Mucosa of descending colon (tissue), 3 donors: Measurements from ENCODE around the gene SIGLEC7. TPM values are rescaled to one million over a fixed set of nuclear protein-coding genes. Genes with fewer than 3 reads are reported as not detected.

Experiments used
- ATAC-seq: fragments of 200-7000 bp; cut with Tn5 transposase; one replicate; pipeline ENCODE4 v1.9.1; 2020; ENCODE audit warnings: mild to moderate bottlenecking, moderate library complexity
- DNase-seq, 3 donors: peaks; one replicate each; pipeline ENCODE4 v3.0.0-alpha.2; 2020
- H3K36me3 ChIP-seq: fragments of 200-600 bp; one replicate; pipeline ENCODE4 v1.8.0; 2021; ENCODE audit warnings: low read depth, mild to moderate bottlenecking
- H3K4me1 ChIP-seq: fragments of 200-600 bp; one replicate; pipeline ENCODE4 v1.8.0; 2021; ENCODE audit warnings: low read depth, mild to moderate bottlenecking
- H3K4me3 ChIP-seq: fragments of 200-600 bp; one replicate; pipeline ENCODE4 v1.8.0; 2021; ENCODE audit warnings: mild to moderate bottlenecking
- H3K9me3 ChIP-seq: fragments of 200-600 bp; one replicate; pipeline ENCODE4 v1.8.0; 2021; ENCODE audit warnings: mild to moderate bottlenecking
- CTCF ChIP-seq: fragments of 200-600 bp; IDR thresholded peaks from one replicate; pipeline ENCODE4 v1.8.0; 2022; ENCODE audit warnings: antibody characterized with exemption, mild to moderate bottlenecking
- intact Hi-C, 2 donors: fragments of 100-400 bp; cut with DNase I in 1 of 2; cut with micrococcal nuclease in 1 of 2; formaldehyde crosslinking; loops; one replicate each; pipeline versions ENCODE4 v1.11.0 to v1.11.1; 2022; cut with DNase I, micrococcal nuclease
- total RNA-seq, 3 donors: library from RNA; stranded (reverse); fragmentation: NEBNext Ultra II Directional in 2 of 3; extraction: Animal tissue kit (Norgen Biotek cat#: 25700) in 2 of 3; gene quantifications; one replicate each; pipeline versions ENCODE4 v1.2.1 to v1.2.4, GENCODE V29; 2021 to 2023
- donor health status: DM: no; HTN: no; CAD: no; lungs with moderate emphysema.
- donor health status: DM: no; HTN: no; CAD: no.
- donor health status: DM: no; HTN: yes; CAD: no.

Gene SIGLEC7
- total RNA-seq, 3 donors from 2014 or later, result 1.2 to 2.5 (median 1.4) TPM

DNA sequence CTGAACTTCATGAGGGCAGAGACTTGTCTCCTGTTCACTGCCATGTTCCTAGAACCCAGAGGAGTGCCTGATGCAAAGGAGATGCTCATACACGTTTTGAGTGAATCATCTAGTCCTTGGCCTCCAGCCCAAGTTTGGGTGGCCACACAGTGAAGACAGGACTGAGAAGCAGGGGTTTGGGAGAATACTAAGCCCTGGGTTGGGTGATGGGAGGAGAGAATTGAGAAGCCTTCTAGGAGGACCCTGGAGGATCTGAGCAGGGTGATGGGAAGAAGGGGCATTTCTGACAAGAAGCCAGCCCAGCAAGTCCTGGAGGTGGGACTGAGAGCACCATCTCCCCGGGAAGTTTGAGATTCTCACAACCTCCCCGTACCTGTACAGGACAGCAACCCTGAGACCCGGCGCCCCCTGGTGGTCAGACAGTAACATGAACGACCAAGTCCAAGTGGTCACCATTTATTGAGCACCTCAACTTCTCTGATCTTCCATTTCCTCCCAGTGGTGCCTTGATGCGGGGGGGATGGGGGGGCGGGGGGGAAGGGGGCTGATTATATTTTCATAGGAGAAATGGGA lies 44.8 kb upstream of the SIGLEC7 start:
- Histone ChIP-seq H3K9me3 (no peaks in the 10 kb centered on the region), H3K4me1 (peaks cover 5% of the 10 kb centered on the region), H3K4me3 (no peak overlapping the region), H3K36me3 (no peaks in the 10 kb centered on the region)
- intact Hi-C loops, result no loop called here
- ATAC-seq (peak; percentile 79), DNase-seq (peak; percentile 62 to 75 (median 71))
- TF ChIP-seq CTCF, result peak; percentile 19

DNA sequence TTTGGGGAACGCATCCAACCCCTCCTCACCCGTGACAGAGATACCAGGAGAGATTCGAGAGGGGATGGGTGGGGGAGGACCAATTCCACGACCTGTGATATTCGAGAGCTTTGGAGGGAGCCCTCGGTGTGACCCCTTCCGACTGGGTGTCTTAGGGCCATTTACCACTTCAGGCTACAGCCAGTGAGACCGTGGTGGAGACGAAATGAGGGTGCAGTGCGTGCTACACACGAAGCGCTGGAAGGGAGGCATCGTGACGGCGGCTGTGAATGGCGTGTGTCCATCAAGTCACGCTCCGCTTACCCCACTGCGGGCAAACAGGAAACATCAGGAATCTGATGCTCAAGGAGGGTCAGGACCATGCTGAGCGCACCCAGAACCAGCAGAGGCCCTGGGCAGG lies 44.3 kb upstream of the SIGLEC7 start:
- intact Hi-C loops, result no loop called here
- DNase-seq, result no peak
- Histone ChIP-seq H3K9me3 (no peaks in the 10 kb centered on the region), H3K36me3 (no peaks in the 10 kb centered on the region), H3K4me1 (peaks cover 4% of the 10 kb centered on the region), H3K4me3 (no peak overlapping the region)
- ATAC-seq, result no peak
- TF ChIP-seq CTCF, result no peak

GRCh38 chr19:51098365-51099046 lies 43.6 kb upstream of the SIGLEC7 start:
- ATAC-seq (no peak), DNase-seq (no peak)
- no peak overlapping the region for H3K4me3 ChIP-seq
- intact Hi-C loops, result no loop called here
- no peaks in the 10 kb centered on the region for H3K36me3 ChIP-seq
- H3K9me3 ChIP-seq, result no peaks in the 10 kb centered on the region
- TF ChIP-seq CTCF, result no peak
- peaks cover 4% of the 10 kb centered on the region for H3K4me1 ChIP-seq

DNA sequence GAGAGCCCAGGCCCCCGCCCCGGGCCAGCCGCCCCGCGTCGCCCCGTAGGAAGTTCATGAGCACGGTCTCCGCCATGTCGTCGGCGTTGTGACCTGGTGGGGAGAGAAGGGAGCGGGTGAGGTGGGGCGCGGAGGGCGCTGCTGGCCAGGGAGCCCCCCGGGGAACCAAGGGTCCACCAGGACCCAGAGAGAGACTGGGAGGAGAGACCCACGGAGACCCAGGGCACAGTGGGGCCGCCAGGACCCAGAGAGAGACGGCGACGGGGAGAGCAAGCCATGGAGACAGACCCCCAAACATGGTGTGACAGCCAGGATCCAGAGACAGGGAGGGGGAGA lies 43.1 kb upstream of the SIGLEC7 start:
- intact Hi-C loops, result no loop called here
- ATAC-seq (no peak), DNase-seq (no peak)
- Histone ChIP-seq H3K9me3 (no peaks in the 10 kb centered on the region), H3K36me3 (no peaks in the 10 kb centered on the region), H3K4me1 (peaks cover 4% of the 10 kb centered on the region), H3K4me3 (no peak overlapping the region)
- no peak for TF ChIP-seq CTCF

- no peak for TF ChIP-seq CTCF
- no peaks in the 10 kb centered on the region for H3K36me3 ChIP-seq
- H3K9me3 ChIP-seq, result no peaks in the 10 kb centered on the region
- no peak for DNase-seq
- ATAC-seq, result no peak
- peaks cover 4% of the 10 kb centered on the region for H3K4me1 ChIP-seq
- H3K4me3 ChIP-seq, result no peak overlapping the region
- intact Hi-C loops, result no loop called here
These were observed 41.5 kb upstream of the SIGLEC7 start for GRCh38 chr19:51100601-51101000.
